ENCODE measurements around the gene FOXJ2. TPM values are rescaled to one million over a fixed set of nuclear protein-coding genes. Genes with fewer than 3 reads are reported as not detected.

Gene FOXJ2
- total RNA-seq, 1 experiment from 2014 or later: 30.3 TPM

DNA sequence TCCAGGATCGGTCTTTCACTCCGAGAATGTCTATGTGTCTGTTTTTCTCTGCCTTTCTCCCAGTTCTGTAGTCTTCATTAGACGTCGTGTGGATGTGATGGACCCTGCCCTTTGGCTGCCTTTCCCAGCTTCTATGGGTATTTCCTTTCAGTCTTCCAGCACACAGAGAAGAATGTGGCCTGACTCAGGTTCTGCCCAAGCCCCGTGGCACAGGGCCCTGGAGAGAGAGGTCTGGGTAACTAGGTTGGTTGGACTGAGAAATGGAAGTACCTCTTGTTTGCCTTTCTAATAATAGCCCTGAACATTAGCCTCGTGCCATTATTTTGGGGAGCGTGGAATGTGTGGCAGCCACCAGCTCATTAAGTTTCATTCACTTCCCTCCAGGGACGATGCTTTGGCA lies 3.8 kb downstream of the FOXJ2 start:
- no peak for TF ChIP-seq EZH2 (IDR thresholded peaks at IDR 0.05; ENCODE audit: low read depth)
- TF ChIP-seq, protein P1, sequence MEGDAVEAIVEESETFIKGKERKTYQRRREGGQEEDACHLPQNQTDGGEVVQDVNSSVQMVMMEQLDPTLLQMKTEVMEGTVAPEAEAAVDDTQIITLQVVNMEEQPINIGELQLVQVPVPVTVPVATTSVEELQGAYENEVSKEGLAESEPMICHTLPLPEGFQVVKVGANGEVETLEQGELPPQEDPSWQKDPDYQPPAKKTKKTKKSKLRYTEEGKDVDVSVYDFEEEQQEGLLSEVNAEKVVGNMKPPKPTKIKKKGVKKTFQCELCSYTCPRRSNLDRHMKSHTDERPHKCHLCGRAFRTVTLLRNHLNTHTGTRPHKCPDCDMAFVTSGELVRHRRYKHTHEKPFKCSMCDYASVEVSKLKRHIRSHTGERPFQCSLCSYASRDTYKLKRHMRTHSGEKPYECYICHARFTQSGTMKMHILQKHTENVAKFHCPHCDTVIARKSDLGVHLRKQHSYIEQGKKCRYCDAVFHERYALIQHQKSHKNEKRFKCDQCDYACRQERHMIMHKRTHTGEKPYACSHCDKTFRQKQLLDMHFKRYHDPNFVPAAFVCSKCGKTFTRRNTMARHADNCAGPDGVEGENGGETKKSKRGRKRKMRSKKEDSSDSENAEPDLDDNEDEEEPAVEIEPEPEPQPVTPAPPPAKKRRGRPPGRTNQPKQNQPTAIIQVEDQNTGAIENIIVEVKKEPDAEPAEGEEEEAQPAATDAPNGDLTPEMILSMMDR (conservative IDR thresholded peaks at IDR 0.05): no peak
- no peaks in the 10 kb centered on the region for H3K9me2 ChIP-seq (ENCODE audit: insufficient read depth)
- ChIA-PET POLR2A (ENCODE audit: unreplicated experiment) (no interaction called here), CTCF (no interaction called here)
- H3K4me2 ChIP-seq: 0 out of 2 replicates have a peak overlapping the region, but pooled peaks have one; percentile 87
- BruUV-seq (replicated peaks): no TSS peak
- H3K36me3 ChIP-seq (ENCODE audit: low read depth): peaks cover 13% of the 10 kb centered on the region
- no peak overlapping the region for H2AFZ ChIP-seq
- H3K9me3 ChIP-seq (ENCODE audit: insufficient read depth, low read depth): no peaks in the 10 kb centered on the region
- no peak for DNase-seq
- H3K27ac ChIP-seq: no peak overlapping the region
- no peak overlapping the region for H3K4me3 ChIP-seq
- intact Hi-C loops (cut with micrococcal nuclease; ENCODE audit: unreplicated experiment): no loop called here
- peaks cover 16% of the 10 kb centered on the region; the same call in 1 of the 2 replicates for H3F3A ChIP-seq (ENCODE audit: insufficient read depth, low read depth)
- H3K27me3 ChIP-seq (ENCODE audit: insufficient read depth, low read depth): no peaks in the 10 kb centered on the region
- H3K79me2 ChIP-seq (ENCODE audit: low read depth): peaks cover 54% of the 10 kb centered on the region
- H3K4me1 ChIP-seq (replicated peaks; ENCODE audit: insufficient read depth): peaks cover 45% of the 10 kb centered on the region
- no peaks in the 10 kb centered on the region for H4K20me1 ChIP-seq (ENCODE audit: insufficient read depth)

DNA sequence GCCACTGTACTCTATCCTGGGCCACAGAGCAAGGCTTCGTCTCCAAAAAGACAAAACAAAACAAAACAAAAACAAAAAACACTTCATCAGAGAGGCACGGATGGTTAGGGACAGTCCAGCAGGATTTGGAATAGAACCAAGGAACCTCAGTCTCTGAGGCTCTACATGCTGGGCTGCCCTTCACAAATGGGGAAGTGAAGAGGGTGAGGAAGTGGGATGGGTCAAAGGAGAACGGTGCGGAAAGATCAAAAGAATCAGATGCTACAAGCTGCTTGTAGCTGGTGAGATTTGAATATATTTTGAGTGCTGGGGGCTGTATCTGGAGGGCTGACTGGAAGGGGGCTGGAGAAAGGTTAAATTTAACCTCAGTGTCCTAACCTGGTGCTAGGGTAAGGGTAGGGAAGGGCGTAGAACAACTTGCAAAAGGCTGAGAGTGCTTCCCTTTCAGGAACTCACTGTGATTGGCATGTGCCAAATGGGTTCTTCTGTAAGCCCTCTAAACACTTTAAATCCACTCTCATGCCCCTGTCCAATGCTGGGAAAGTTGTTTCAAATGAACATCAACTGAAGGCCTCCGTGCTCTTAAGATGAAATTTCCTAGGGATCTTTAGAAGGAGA lies 4.6 kb downstream of the FOXJ2 start:
- TF ChIP-seq EZH2 (IDR thresholded peaks at IDR 0.05; ENCODE audit: low read depth): no peak
- TF ChIP-seq, protein P1 (conservative IDR thresholded peaks at IDR 0.05): no peak
- BruUV-seq (replicated peaks): no TSS peak

GRCh38 chr12:8037947-8038346 lies 5.4 kb downstream of the FOXJ2 start:
- no peak overlapping the region for H3K4me3 ChIP-seq
- intact Hi-C loops (cut with micrococcal nuclease; ENCODE audit: unreplicated experiment): no loop called here
- CTCF ChIA-PET: interaction anchor here (0.6 to 1.5 kb wide), 2 partner anchors 105 to 189 kb away, joined by 3 to 4 read pairs; no protein-coding TSS in a partner anchor

More for the DNA sequence above, 4.6 kb downstream of the FOXJ2 start:
- Histone ChIP-seq H3K9me3 (ENCODE audit: insufficient read depth, low read depth) (no peaks in the 10 kb centered on the region), H3K9me2 (ENCODE audit: insufficient read depth) (no peaks in the 10 kb centered on the region), H3K27me3 (ENCODE audit: insufficient read depth, low read depth) (no peaks in the 10 kb centered on the region), H3K4me3 (no peak overlapping the region), H3F3A (ENCODE audit: insufficient read depth, low read depth) (peaks cover 16% of the 10 kb centered on the region; the same call in 1 of the 2 replicates), H3K4me1 (replicated peaks; ENCODE audit: insufficient read depth) (peaks cover 38% of the 10 kb centered on the region), H3K4me2 (no peak overlapping the region), H3K27ac (no peak overlapping the region), H2AFZ (no peak overlapping the region), H4K20me1 (ENCODE audit: insufficient read depth) (no peaks in the 10 kb centered on the region), H3K79me2 (ENCODE audit: low read depth) (peaks cover 54% of the 10 kb centered on the region), H3K36me3 (ENCODE audit: low read depth) (peaks cover 21% of the 10 kb centered on the region)
- ChIA-PET POLR2A (ENCODE audit: unreplicated experiment) (interaction anchor here (0.7 kb wide), 1 partner anchor 371 kb away, joined by 5 read pairs; no protein-coding TSS in a partner anchor), CTCF (no interaction called here)
- DNase-seq: no peak
- intact Hi-C loops (cut with micrococcal nuclease; ENCODE audit: unreplicated experiment): no loop called here

More at GRCh38 chr12:8037947-8038346, 5.4 kb downstream of the FOXJ2 start:
- no peak overlapping the region for H2AFZ ChIP-seq
- H3F3A ChIP-seq (ENCODE audit: insufficient read depth, low read depth): peaks cover 16% of the 10 kb centered on the region; the same call in 1 of the 2 replicates
- H3K9me2 ChIP-seq (ENCODE audit: insufficient read depth): no peaks in the 10 kb centered on the region
- POLR2A ChIA-PET (ENCODE audit: unreplicated experiment): interaction anchor here (0.5 to 0.7 kb wide), 3 partner anchors 19 to 1001 kb away, joined by 5 to 11 read pairs (median 5); no protein-coding TSS in a partner anchor
- H3K36me3 ChIP-seq (ENCODE audit: low read depth): peaks cover 27% of the 10 kb centered on the region
- no TSS peak for BruUV-seq (replicated peaks)
- TF ChIP-seq, protein P1 (conservative IDR thresholded peaks at IDR 0.05): no peak
- no peak for TF ChIP-seq EZH2 (IDR thresholded peaks at IDR 0.05; ENCODE audit: low read depth)
- H3K9me3 ChIP-seq (ENCODE audit: insufficient read depth, low read depth): no peaks in the 10 kb centered on the region
- no peaks in the 10 kb centered on the region for H3K27me3 ChIP-seq (ENCODE audit: insufficient read depth, low read depth)
- no peak for DNase-seq
- peaks cover 38% of the 10 kb centered on the region for H3K4me1 ChIP-seq (replicated peaks; ENCODE audit: insufficient read depth)
- no peak overlapping the region for H3K4me2 ChIP-seq
- H3K79me2 ChIP-seq (ENCODE audit: low read depth): peaks cover 50% of the 10 kb centered on the region
- H4K20me1 ChIP-seq (ENCODE audit: insufficient read depth): no peaks in the 10 kb centered on the region
- H3K27ac ChIP-seq: no peak overlapping the region

All from PC-9 (cell line).